Osteoblast (primary cell): ENCODE data around the gene UBE2Q2. TPM values are rescaled to one million over a fixed set of nuclear protein-coding genes. Genes with fewer than 3 reads are reported as not detected.

Experiments
- DNase-seq: peaks from one replicate; pipeline ENCODE4 v3.0.0; 2011; ENCODE audit warnings: low spot score, mixed read lengths; ENCODE audit not compliant: insufficient read length; ENCODE audit errors: missing footprints
- H2AFZ ChIP-seq: 2 replicates; pipeline ENCODE4 v1.6.0; 2011; ENCODE audit warnings: mild to moderate bottlenecking, low read length
- H3K27ac ChIP-seq: 2 replicates; pipeline ENCODE4 v1.5.1; 2011; ENCODE audit warnings: mild to moderate bottlenecking, low read depth, low read length, moderate library complexity
- H3K27me3 ChIP-seq: 2 replicates; pipeline ENCODE4 v1.6.0; 2012; ENCODE audit warnings: mild to moderate bottlenecking, control low read depth, inconsistent platforms, low read length, moderate library complexity; ENCODE audit not compliant: insufficient read depth
- H3K36me3 ChIP-seq: 2 replicates; pipeline ENCODE4 v1.5.1; 2011; ENCODE audit warnings: mild to moderate bottlenecking, low read length, control low read depth, moderate library complexity; ENCODE audit not compliant: insufficient read depth
- H3K4me1 ChIP-seq: 2 replicates; pipeline ENCODE4 v1.5.1; 2011; ENCODE audit warnings: mild to moderate bottlenecking, low read length, control low read depth, moderate library complexity; ENCODE audit not compliant: insufficient read depth
- H3K4me2 ChIP-seq: 2 replicates; pipeline ENCODE4 v1.6.0; 2011; ENCODE audit warnings: mild to moderate bottlenecking, low read length; ENCODE audit not compliant: insufficient read depth
- H3K4me3 ChIP-seq: fragments of 200-600 bp; sonication (generic); 3 replicates; pipeline ENCODE4 v1.5.1; 2012; ENCODE audit warnings: mild to moderate bottlenecking, low read length, inconsistent platforms; ENCODE audit not compliant: insufficient read depth
- H3K79me2 ChIP-seq: 2 replicates; pipeline ENCODE4 v1.6.0; 2012; ENCODE audit warnings: mild to moderate bottlenecking, low read length, control low read depth, inconsistent platforms; ENCODE audit not compliant: insufficient read depth
- H3K9me3 ChIP-seq: 2 replicates; pipeline ENCODE4 v1.5.1; 2011; ENCODE audit warnings: low read depth, low read length, control low read depth
- H4K20me1 ChIP-seq: 2 replicates; pipeline ENCODE4 v1.6.0; 2012; ENCODE audit warnings: mild to moderate bottlenecking, low read length, control low read depth; ENCODE audit not compliant: insufficient read depth
- total RNA-seq: library from RNA; depleted of rRNA; stranded (reverse); fragments of >200 nt; gene quantifications from 2 replicates; pipeline ENCODE4 v1.2.3, GENCODE V29; 2012
- TF ChIP-seq, protein P1 (sequence below): IDR thresholded peaks from 2 replicates; pipeline ENCODE4 v1.5.1; 2011; ENCODE audit warnings: mild to moderate bottlenecking, low read depth, low read length, moderate library complexity; ENCODE audit errors: extremely low read depth

Gene UBE2Q2
- total RNA-seq, 1 donor: 66.2 TPM

DNA sequence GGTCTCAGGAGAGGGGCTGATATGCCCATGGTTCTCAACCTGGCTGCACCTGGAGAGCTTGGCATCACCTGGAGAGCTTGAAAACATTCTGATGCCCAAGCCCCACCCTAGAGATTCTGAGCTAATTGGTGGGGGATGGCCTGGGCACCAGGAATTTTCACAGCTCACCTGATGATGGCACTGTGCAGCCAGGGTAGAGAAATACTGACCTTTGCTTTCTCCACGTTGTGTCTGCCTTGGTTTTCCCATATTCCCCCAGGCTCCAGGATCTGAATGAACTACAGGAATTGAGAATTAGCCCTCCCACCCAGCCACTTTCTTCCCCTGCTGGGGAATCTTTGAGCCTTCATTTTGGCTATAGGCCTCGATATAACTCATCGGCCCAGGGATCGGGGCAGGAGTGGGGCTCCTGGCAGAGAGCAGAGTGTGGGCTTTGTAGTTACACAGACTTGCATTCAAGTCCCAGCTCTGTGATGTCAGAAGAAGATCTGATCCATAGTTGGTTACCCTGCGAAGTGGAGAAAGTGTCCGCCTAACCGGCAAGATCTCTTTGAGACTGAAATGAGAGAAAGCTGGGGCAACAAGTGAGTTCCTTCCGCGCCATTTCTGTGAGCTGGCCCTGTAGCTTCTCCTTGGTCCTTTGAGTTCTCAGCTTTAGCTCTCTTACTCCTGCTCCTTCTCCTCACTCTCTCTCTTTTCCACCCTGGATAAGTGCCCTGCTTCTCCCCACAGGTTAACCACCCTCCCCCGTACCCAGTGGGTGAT, 33.1 kb upstream of the UBE2Q2 start:
- Histone ChIP-seq H3K4me2 (no peak overlapping the region), H3K4me1 (no peaks in the 10 kb centered on the region), H3K79me2 (no peaks in the 10 kb centered on the region), H3K4me3 (no peak overlapping the region), H3K27ac (no peak overlapping the region), H3K36me3 (no peaks in the 10 kb centered on the region), H3K9me3 (no peaks in the 10 kb centered on the region), H3K27me3 (peaks cover 4% of the 10 kb centered on the region), H4K20me1 (no peaks in the 10 kb centered on the region), H2AFZ (peak overlapping the region; percentile 21)
- peak; percentile 85 for DNase-seq
- TF ChIP-seq, protein P1, sequence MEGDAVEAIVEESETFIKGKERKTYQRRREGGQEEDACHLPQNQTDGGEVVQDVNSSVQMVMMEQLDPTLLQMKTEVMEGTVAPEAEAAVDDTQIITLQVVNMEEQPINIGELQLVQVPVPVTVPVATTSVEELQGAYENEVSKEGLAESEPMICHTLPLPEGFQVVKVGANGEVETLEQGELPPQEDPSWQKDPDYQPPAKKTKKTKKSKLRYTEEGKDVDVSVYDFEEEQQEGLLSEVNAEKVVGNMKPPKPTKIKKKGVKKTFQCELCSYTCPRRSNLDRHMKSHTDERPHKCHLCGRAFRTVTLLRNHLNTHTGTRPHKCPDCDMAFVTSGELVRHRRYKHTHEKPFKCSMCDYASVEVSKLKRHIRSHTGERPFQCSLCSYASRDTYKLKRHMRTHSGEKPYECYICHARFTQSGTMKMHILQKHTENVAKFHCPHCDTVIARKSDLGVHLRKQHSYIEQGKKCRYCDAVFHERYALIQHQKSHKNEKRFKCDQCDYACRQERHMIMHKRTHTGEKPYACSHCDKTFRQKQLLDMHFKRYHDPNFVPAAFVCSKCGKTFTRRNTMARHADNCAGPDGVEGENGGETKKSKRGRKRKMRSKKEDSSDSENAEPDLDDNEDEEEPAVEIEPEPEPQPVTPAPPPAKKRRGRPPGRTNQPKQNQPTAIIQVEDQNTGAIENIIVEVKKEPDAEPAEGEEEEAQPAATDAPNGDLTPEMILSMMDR: peak; percentile 41

DNA sequence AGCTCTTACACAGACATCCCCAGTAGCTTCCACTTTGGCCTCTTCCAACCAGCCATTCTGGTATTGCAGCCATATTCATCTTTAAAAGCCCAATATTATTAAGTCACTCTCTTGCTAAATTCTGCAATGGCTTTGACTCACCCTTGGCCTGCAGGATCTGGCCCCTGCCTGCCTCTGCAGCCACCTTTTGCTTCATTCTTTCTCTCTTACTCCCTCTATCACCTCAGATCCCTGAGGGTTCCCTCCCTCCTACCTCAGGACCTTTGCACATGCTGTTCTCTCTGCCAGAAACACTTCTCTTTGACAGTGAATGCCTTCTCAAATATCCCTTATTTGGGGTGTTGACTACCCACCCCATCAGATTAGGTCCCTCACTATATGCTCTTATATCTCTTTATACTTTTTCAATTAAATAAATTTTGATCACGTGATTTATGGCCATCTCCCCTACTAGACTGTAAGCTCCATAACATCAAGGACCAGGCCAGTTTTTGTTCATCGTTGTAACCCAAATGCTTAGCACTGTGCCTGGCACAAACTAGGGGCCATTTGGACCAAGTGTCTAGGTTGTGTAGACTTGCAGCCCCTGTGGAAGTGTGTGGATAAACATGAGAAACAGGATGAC, 32.3 kb upstream of the UBE2Q2 start:
- H3K36me3 ChIP-seq: no peaks in the 10 kb centered on the region
- no peak overlapping the region for H2AFZ ChIP-seq
- no peaks in the 10 kb centered on the region for H4K20me1 ChIP-seq
- H3K79me2 ChIP-seq: no peaks in the 10 kb centered on the region
- no peak overlapping the region for H3K4me3 ChIP-seq
- DNase-seq: no peak
- H3K27ac ChIP-seq: no peak overlapping the region
- no peaks in the 10 kb centered on the region for H3K4me1 ChIP-seq
- no peak overlapping the region for H3K4me2 ChIP-seq
- TF ChIP-seq, protein P1: no peak
- no peaks in the 10 kb centered on the region for H3K27me3 ChIP-seq
- H3K9me3 ChIP-seq: no peaks in the 10 kb centered on the region

DNA sequence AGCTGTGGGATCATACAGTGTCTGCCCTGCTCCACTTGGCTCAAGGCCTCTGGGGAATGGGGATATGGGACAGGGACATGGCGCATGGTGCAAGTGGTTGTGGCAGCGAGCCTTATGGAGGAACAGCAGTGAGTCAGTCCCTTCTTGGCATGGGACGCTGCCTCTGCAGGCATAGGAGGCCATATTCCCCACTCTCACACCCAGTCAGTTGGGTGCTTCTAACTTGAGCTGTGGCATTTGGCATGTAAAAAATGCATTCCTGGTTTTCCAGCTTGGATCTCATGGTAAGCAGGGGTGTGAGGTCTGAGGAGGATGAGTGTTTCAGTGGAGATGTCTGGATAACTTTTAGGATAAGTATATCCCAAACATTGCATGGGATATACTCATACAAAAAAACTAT, 31.6 kb upstream of the UBE2Q2 start:
- no peak for DNase-seq
- TF ChIP-seq, protein P1: no peak
- no peaks in the 10 kb centered on the region for H3K4me1 ChIP-seq
- H3K36me3 ChIP-seq: no peaks in the 10 kb centered on the region
- H4K20me1 ChIP-seq: no peaks in the 10 kb centered on the region
- no peaks in the 10 kb centered on the region for H3K27me3 ChIP-seq
- H3K4me2 ChIP-seq: no peak overlapping the region
- H3K27ac ChIP-seq: no peak overlapping the region
- H3K9me3 ChIP-seq: no peaks in the 10 kb centered on the region
- H2AFZ ChIP-seq: no peak overlapping the region
- H3K79me2 ChIP-seq: no peaks in the 10 kb centered on the region
- no peak overlapping the region for H3K4me3 ChIP-seq

DNA sequence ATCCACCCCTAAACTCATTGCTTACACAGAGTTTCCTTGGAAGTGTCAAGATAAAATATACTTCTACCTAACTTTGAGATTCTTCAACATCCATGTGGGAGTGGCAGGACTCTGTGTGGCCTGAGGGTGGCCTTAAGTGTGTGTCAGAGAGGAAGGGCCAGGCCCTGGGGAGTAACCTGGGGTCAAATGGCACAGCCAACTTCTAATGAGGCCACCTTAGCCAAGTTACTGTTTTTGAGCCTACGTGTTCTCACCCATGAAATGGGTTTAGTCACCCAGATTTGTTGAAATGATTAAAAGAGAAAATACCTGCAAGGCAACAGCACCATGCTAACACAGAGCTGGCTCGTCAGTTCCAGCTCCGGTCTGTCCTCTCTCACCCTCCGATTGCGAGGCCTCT, 28.5 kb upstream of the UBE2Q2 start:
- DNase-seq: no peak
- TF ChIP-seq, protein P1: no peak
- Histone ChIP-seq H3K4me3 (no peak overlapping the region), H3K4me1 (no peaks in the 10 kb centered on the region), H3K27ac (no peak overlapping the region), H2AFZ (no peak overlapping the region), H3K4me2 (no peak overlapping the region), H3K36me3 (no peaks in the 10 kb centered on the region), H3K79me2 (no peaks in the 10 kb centered on the region), H4K20me1 (no peaks in the 10 kb centered on the region), H3K9me3 (no peaks in the 10 kb centered on the region), H3K27me3 (no peaks in the 10 kb centered on the region)
